D721Med (cell line): Measurements from ENCODE around the gene RASAL2.
"Not testable (repeated sequence)": the region's sequence is repeated elsewhere in the genome, so short reads cannot be mapped to it uniquely, and the experiment has no call there.

ENCODE experiments used
- DNase-seq: peaks from one replicate; pipeline ENCODE4 v3.0.0; 2011; ENCODE audit warnings: low spot score; ENCODE audit not compliant: insufficient read length
- FAIRE-seq: peaks from 2 replicates; lab custom pipeline; 2011; peaks lifted over from hg19 to GRCh38; lab: Jason Lieb, UNC
- TF ChIP-seq, protein P1 (sequence below): IDR thresholded peaks from 2 replicates; pipeline ENCODE4 v1.5.1; 2012; ENCODE audit warnings: mild to moderate bottlenecking, control low read depth; ENCODE audit not compliant: insufficient read depth; ENCODE audit errors: missing control alignments

The RASAL2 gene

DNA sequence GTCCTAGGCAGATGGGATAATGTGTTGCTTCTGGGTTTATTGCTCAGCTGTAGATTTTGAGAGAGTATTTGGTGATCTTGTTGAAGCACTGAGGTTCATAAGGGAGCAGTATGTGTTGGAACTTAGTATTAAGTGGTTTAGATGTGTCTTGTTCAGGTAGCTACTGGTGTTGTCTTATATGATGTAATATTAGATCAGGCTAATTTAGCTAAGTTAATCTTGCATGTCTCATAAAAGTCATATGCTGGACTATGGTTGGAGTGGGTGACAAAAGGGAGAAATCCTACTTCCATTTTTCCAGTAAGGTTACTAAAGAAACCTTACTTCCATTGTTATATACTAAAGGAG lies 206.4 kb downstream of the RASAL2 start:
- no peak for DNase-seq
- TF ChIP-seq, protein P1, sequence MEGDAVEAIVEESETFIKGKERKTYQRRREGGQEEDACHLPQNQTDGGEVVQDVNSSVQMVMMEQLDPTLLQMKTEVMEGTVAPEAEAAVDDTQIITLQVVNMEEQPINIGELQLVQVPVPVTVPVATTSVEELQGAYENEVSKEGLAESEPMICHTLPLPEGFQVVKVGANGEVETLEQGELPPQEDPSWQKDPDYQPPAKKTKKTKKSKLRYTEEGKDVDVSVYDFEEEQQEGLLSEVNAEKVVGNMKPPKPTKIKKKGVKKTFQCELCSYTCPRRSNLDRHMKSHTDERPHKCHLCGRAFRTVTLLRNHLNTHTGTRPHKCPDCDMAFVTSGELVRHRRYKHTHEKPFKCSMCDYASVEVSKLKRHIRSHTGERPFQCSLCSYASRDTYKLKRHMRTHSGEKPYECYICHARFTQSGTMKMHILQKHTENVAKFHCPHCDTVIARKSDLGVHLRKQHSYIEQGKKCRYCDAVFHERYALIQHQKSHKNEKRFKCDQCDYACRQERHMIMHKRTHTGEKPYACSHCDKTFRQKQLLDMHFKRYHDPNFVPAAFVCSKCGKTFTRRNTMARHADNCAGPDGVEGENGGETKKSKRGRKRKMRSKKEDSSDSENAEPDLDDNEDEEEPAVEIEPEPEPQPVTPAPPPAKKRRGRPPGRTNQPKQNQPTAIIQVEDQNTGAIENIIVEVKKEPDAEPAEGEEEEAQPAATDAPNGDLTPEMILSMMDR, result no peak
- FAIRE-seq, result no peak

- TF ChIP-seq, protein P1, result no peak
- DNase-seq (no peak), FAIRE-seq (no peak)
Measured at GRCh38 chr1:178301141-178301540, 207.2 kb downstream of the RASAL2 start.

- FAIRE-seq (peak; percentile 53), DNase-seq (no peak)
- TF ChIP-seq, protein P1, result no peak
Measured at GRCh38 chr1:178307264-178307663, 213.4 kb downstream of the RASAL2 start.

DNA sequence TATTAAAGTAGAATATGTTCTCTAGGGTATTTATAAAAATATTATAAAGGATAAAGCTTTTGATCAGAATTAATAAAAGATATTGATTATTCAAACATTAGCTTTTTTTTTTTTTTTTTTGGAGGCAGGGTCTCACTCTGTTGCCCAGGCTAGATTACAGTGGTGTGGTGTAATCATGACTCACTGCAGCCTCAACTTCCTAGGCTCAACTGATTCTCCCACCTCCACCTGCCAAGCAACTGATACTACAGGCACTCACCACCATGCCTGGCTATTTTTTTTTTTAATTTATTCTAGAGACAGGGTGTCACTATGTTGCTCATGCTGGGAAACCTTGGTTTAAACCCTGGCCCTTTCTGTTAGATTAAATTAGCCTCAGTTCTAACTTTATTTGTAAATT lies 214.5 kb downstream of the RASAL2 start:
- DNase-seq (no peak), FAIRE-seq (no peak)
- TF ChIP-seq, protein P1, result no peak

DNA sequence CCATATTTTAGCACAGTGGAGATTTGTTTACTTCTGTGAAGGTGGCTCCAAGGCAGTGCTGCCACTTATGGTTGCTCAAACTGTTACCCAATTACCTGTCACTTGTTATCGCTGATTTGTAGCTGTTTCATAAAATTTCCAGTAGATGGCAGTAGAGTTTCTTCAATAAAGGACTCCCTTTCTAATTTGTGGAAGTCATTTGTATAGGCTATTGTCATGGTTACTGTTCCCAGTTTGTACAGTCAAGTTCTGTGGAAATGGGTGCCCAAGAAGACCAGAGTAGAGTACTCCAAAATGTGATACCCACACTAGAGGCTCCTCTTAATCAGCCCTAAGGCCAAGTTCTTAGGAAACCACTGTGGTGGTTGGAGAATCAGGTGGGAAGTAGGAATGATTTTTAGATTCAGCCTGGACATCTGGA lies 216.8 kb downstream of the RASAL2 start:
- DNase-seq (no peak), FAIRE-seq (peak; percentile 98)
- TF ChIP-seq, protein P1, result peak; percentile 84

- FAIRE-seq (no peak), DNase-seq (no peak)
- TF ChIP-seq, protein P1, result no peak
Measured at GRCh38 chr1:178311164-178311563, 217.3 kb downstream of the RASAL2 start.

- DNase-seq, FAIRE-seq: not testable (repeated sequence)
Measured at GRCh38 chr1:178320280-178320982, 226.5 kb downstream of the RASAL2 start.
